Osteocyte (in vitro differentiated cells): ENCODE data around the gene GIPC1. TPM values are rescaled to one million over a fixed set of nuclear protein-coding genes. Genes with fewer than 3 reads are reported as not detected.

ENCODE experiments used
- DNase-seq: peaks from one replicate; pipeline ENCODE4 v3.0.0; 2021; ENCODE audit warnings: mixed read lengths; ENCODE audit not compliant: unreplicated experiment; ENCODE audit errors: extremely low spot score
- H3K27ac Mint-ChIP-seq: one replicate; pipeline ENCODE4 v1.8.0; 2021; ENCODE audit warnings: mild to moderate bottlenecking, mixed read lengths; ENCODE audit not compliant: unreplicated experiment
- H3K27me3 Mint-ChIP-seq: one replicate; pipeline ENCODE4 v1.8.0; 2021; ENCODE audit warnings: mixed read lengths; ENCODE audit not compliant: unreplicated experiment
- H3K36me3 Mint-ChIP-seq: one replicate; pipeline ENCODE4 v1.8.0; 2021; ENCODE audit warnings: mixed read lengths; ENCODE audit not compliant: unreplicated experiment
- H3K4me1 Mint-ChIP-seq: one replicate; pipeline ENCODE4 v1.8.0; 2021; ENCODE audit warnings: mixed read lengths; ENCODE audit not compliant: unreplicated experiment
- H3K4me3 Mint-ChIP-seq: one replicate; pipeline ENCODE4 v1.8.0; 2021; ENCODE audit warnings: mild to moderate bottlenecking, moderate library complexity, mixed read lengths; ENCODE audit not compliant: unreplicated experiment
- H3K9me3 Mint-ChIP-seq: one replicate; pipeline ENCODE4 v1.8.0; 2021; ENCODE audit warnings: mixed read lengths; ENCODE audit not compliant: unreplicated experiment
- CTCF ChIP-seq: fragments of 200-600 bp; sonication (generic); IDR thresholded peaks from 2 replicates; pipeline ENCODE4 v1.5.0; 2021; ENCODE audit warnings: antibody characterized with exemption, mild to moderate bottlenecking, moderate library complexity
- total RNA-seq: library from RNA; stranded (reverse); gene quantifications from 2 replicates; pipeline ENCODE4 v1.2.1, GENCODE V29; 2021

Gene GIPC1
- total RNA-seq, 1 donor from 2014 or later = 89.0 TPM

GRCh38 chr19:14487370-14488125 lies 8.4 kb downstream of the GIPC1 start:
- no peak for TF ChIP-seq CTCF
- H3K27ac Mint-ChIP-seq = no peak overlapping the region
- H3K27me3 Mint-ChIP-seq = no peaks in the 10 kb centered on the region
- H3K9me3 Mint-ChIP-seq = no peaks in the 10 kb centered on the region
- H3K36me3 Mint-ChIP-seq = peaks cover 31% of the 10 kb centered on the region
- no peak for DNase-seq
- H3K4me1 Mint-ChIP-seq = no peaks in the 10 kb centered on the region
- H3K4me3 Mint-ChIP-seq = no peak overlapping the region

GRCh38 chr19:14482172-14482941 lies 13.6 kb downstream of the GIPC1 start:
- no peaks in the 10 kb centered on the region for H3K27me3 Mint-ChIP-seq
- TF ChIP-seq CTCF = no peak
- no peaks in the 10 kb centered on the region for H3K9me3 Mint-ChIP-seq
- no peak for DNase-seq
- no peak overlapping the region for H3K27ac Mint-ChIP-seq
- H3K4me3 Mint-ChIP-seq = no peak overlapping the region
- H3K4me1 Mint-ChIP-seq = peaks cover 6% of the 10 kb centered on the region
- H3K36me3 Mint-ChIP-seq = peaks cover 19% of the 10 kb centered on the region

- Mint-ChIP-seq H3K4me1 (peaks cover 22% of the 10 kb centered on the region), H3K27ac (no peak overlapping the region), H3K9me3 (no peaks in the 10 kb centered on the region), H3K4me3 (no peak overlapping the region), H3K36me3 (peaks cover 9% of the 10 kb centered on the region), H3K27me3 (no peaks in the 10 kb centered on the region)
- TF ChIP-seq CTCF = no peak
- no peak for DNase-seq
Measured at GRCh38 chr19:14480700-14481079, 15.2 kb downstream of the GIPC1 start.

- no peaks in the 10 kb centered on the region for H3K9me3 Mint-ChIP-seq
- no peak overlapping the region for H3K4me3 Mint-ChIP-seq
- H3K27me3 Mint-ChIP-seq = no peaks in the 10 kb centered on the region
- peak; percentile 86 for TF ChIP-seq CTCF
- peaks cover 26% of the 10 kb centered on the region for H3K4me1 Mint-ChIP-seq
- DNase-seq = peak; percentile 91
- no peak overlapping the region for H3K27ac Mint-ChIP-seq
- peaks cover 9% of the 10 kb centered on the region for H3K36me3 Mint-ChIP-seq
Measured at GRCh38 chr19:14479975-14480699, 15.8 kb downstream of the GIPC1 start.
